ENCODE data around the gene RER1. TPM values are rescaled to one million over a fixed set of nuclear protein-coding genes. Genes with fewer than 3 reads are reported as not detected.

RER1 gene
- total and polyA plus RNA-seq, 4 donors = 48.8 to 118 (median 89.8) TPM

DNA sequence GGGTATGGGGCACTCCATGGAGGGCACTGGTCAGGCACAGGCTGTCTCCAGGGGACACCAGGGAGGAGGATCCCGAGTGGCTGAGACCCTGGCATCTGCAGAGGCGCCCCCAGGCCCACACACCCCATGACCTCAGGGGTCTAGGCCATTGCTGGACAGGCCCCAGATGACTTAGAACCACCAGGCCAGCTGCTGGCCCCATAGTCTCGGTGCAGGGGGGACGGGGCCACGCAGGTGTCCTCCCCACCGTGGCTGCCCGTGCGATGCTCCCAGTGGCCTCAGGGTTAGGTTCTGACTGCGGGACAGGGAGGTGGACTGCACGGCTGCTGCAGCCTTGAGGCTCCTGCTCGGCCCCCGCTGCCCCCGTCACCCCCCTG is 44.2 kb upstream of the RER1 start:
- 96% methylated on average over 9 of the region's 13 CpGs for WGBS (ENCODE audit: insufficient coverage)
- no peaks in the 10 kb centered on the region for H3K27me3 ChIP-seq (ENCODE audit: control insufficient read depth, insufficient read depth, low read length)

DNA sequence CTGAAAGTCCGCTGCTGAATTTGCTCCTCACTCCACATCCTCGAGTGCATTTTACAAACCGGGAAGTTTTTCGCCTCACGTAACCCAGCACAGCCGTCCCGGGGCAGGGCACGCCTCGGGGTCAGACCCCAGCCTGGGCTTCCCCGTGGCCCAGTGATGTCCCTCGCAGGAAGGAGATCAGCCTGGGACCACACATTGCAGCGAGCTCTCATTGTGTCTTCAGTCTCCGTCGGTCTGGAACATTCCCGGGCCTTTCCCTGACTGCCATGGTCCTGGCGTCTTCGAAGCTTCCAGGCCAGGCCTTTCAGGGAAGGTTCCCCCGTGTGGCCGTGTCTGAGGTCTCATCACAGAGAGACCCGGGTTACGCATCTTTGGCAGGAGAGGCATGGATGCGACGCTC is 43.7 kb upstream of the RER1 start:
- no peak for DNase-seq (ENCODE audit: low read depth in 4 of 6, low spot score in 6 of 6)
- H3K4me1 ChIP-seq (ENCODE audit: control insufficient read depth, insufficient read depth, low read length) = peaks cover 15% of the 10 kb centered on the region
- 84% methylated on average over 23 of the region's 23 CpGs for WGBS (ENCODE audit: insufficient coverage)

More for the DNA sequence above, 44.2 kb upstream of the RER1 start:
- Histone ChIP-seq H3K27ac (ENCODE audit: low read depth, low read length) (no peak overlapping the region), H3K9me3 (ENCODE audit: control insufficient read depth, insufficient read depth, low read length) (no peaks in the 10 kb centered on the region), H3K4me1 (ENCODE audit: control insufficient read depth, insufficient read depth, low read length) (peaks cover 17% of the 10 kb centered on the region), H3K4me3 (ENCODE audit: low read depth, low read length) (no peak overlapping the region), H3K36me3 (ENCODE audit: control insufficient read depth, insufficient read depth, low read length) (peaks cover 14% of the 10 kb centered on the region)
- DNase-seq (ENCODE audit: low read depth in 4 of 6, low spot score in 6 of 6) = no peak

DNA sequence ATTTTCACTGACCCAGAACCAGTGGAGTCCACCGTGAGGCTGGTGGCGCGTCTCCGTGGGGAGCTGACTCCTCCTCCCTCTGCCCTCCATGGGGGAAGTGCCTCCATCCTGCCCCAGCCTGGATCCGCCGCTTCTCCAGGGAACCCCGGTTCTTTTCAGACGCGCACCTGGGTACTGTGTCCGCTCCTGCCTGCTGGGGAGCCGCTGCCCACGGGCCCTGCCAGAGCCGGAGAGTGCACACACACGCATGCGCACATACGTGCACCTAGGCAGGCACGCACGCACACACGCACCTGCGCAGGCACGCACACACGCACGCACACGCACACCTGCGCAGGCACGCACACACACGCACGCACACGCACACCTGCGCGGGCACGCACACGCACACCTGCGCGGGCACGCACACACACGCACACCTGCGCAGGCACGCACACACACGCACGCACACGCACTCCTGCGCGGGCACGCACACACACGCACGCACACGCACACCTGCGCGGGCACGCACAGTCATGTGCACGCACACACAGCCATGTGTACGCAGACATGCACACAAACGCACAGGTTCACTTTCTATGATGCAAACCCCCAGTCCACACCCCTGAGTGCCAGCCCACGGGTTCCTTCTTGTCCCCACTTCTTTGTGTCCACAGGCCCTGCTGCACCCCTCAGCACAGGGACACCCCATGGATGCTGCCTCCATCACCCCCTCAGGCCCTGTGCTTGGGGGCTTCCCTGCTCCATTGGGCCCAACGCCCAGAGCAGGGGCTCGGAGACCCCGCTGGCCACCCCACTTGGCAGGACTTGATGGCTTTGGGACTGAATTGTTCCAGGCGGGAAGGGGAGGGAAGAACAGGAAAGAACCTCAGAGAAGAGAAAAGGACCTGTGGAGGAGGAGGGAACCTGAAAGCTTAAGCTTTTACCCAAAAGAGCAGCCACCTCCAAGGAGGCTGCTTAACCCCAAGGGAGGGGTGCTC is 43.0 kb upstream of the RER1 start:
- Histone ChIP-seq H3K27ac (ENCODE audit: low read depth, low read length) (no peak overlapping the region), H3K36me3 (ENCODE audit: control insufficient read depth, insufficient read depth, low read length) (peaks cover 14% of the 10 kb centered on the region), H3K4me1 (ENCODE audit: control insufficient read depth, insufficient read depth, low read length) (peaks cover 15% of the 10 kb centered on the region), H3K4me3 (ENCODE audit: low read depth, low read length) (no peak overlapping the region), H3K9me3 (ENCODE audit: control insufficient read depth, insufficient read depth, low read length) (no peaks in the 10 kb centered on the region), H3K27me3 (ENCODE audit: control insufficient read depth, insufficient read depth, low read length) (no peaks in the 10 kb centered on the region)
- WGBS (ENCODE audit: insufficient coverage) = 92% methylated on average over 44 of the region's 59 CpGs
- DNase-seq (ENCODE audit: low read depth in 4 of 6, low spot score in 6 of 6) = no peak

More for the DNA sequence above, 43.7 kb upstream of the RER1 start:
- no peak overlapping the region for H3K27ac ChIP-seq (ENCODE audit: low read depth, low read length)
- H3K36me3 ChIP-seq (ENCODE audit: control insufficient read depth, insufficient read depth, low read length) = peaks cover 14% of the 10 kb centered on the region
- no peak overlapping the region for H3K4me3 ChIP-seq (ENCODE audit: low read depth, low read length)
- no peaks in the 10 kb centered on the region for H3K27me3 ChIP-seq (ENCODE audit: control insufficient read depth, insufficient read depth, low read length)
- no peaks in the 10 kb centered on the region for H3K9me3 ChIP-seq (ENCODE audit: control insufficient read depth, insufficient read depth, low read length)

DNA sequence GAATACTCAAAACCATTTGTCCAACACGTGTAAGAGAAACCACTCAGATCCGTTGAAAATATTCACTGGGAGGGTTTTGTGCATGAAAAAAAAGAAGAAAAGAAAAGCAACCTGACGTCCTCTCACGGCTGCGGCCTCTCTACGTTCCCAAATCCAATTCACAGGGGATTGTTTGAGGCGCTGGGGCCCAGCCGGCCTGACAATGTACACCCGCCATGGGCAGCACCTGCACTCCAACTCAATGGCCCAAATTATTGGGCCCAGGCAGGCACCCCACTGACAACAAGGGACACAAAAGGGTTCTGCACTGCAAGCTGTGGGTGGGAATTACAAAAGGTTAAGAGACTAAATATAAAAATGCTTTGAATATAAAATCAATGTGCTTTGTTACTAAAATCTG is 41.8 kb upstream of the RER1 start:
- no peak overlapping the region for H3K4me3 ChIP-seq (ENCODE audit: low read depth, low read length)
- no peaks in the 10 kb centered on the region for H3K9me3 ChIP-seq (ENCODE audit: control insufficient read depth, insufficient read depth, low read length)
- WGBS (ENCODE audit: insufficient coverage) = 78% methylated on average over 5 of the region's 9 CpGs
- peaks cover 9% of the 10 kb centered on the region for H3K36me3 ChIP-seq (ENCODE audit: control insufficient read depth, insufficient read depth, low read length)
- no peaks in the 10 kb centered on the region for H3K27me3 ChIP-seq (ENCODE audit: control insufficient read depth, insufficient read depth, low read length)
- no peak overlapping the region for H3K27ac ChIP-seq (ENCODE audit: low read depth, low read length)
- DNase-seq (ENCODE audit: low read depth in 4 of 6, low spot score in 6 of 6) = peak in 1 of 6 donors; percentile 27
- H3K4me1 ChIP-seq (ENCODE audit: control insufficient read depth, insufficient read depth, low read length) = peaks cover 18% of the 10 kb centered on the region

DNA sequence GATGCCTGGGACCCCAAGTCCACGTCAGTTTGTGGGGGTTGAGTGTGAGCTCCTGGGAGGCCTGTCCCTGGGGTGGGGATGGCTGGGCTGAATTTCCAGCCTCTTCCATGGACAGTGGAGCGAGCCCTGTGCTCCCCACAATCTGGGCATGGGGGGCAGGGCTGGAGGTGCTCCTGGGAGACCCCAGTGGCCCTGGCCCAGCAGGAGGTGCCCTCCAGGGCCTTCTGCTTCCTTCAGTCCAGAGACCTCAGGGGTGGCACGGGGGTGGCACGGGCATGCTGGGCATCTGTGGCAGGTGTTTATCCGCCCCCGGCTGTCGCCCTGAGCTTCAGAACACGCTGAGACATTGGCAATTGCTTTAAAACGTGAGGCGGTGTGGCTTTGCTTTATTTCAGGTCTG is 41.1 kb upstream of the RER1 start:
- Histone ChIP-seq H3K4me3 (ENCODE audit: low read depth, low read length) (no peak overlapping the region), H3K4me1 (ENCODE audit: control insufficient read depth, insufficient read depth, low read length) (peaks cover 18% of the 10 kb centered on the region), H3K27ac (ENCODE audit: low read depth, low read length) (no peak overlapping the region), H3K9me3 (ENCODE audit: control insufficient read depth, insufficient read depth, low read length) (no peaks in the 10 kb centered on the region), H3K36me3 (ENCODE audit: control insufficient read depth, insufficient read depth, low read length) (peaks cover 14% of the 10 kb centered on the region), H3K27me3 (ENCODE audit: control insufficient read depth, insufficient read depth, low read length) (no peaks in the 10 kb centered on the region)
- DNase-seq (ENCODE audit: low read depth in 4 of 6, low spot score in 6 of 6) = no peak
- 88% methylated on average over 8 of the region's 10 CpGs for WGBS (ENCODE audit: insufficient coverage)

DNA sequence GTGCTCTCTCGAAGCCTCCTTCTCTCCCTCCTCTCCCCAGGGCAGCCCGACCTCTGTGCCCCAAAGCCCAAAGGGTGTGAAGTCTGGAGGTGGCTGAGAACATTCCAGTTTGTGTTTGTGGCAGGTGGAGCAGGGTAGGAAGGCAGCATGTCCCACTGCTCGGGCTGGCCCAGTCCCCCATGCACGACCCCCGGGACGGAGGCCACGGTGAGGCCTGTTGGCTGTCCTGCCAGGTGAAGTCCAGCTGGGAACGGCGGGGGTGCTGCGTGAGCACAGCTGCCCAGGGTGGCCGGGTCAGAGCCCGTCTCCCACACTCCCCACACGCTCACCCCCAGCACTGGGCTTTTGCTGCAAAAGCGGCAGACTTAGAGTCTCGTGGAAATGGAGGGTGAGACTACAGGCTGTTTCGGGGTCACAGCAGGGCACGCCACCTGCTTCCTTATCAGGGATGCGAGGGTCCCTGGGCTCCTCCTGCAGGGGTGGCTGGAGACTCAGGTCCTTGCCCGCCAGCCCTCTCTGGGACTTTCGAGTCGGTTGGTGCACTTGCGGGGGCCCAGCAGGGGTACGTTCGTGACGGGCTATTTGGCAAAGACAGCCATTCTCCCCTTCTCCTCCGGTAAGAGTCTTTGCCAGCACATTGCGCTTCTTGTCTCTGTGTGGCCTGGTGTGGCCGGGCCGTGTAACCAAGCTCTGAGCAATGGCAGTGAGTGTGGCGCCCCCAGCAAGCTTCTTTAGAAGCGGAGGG is 40.6 kb upstream of the RER1 start:
- Histone ChIP-seq H3K9me3 (ENCODE audit: control insufficient read depth, insufficient read depth, low read length) (no peaks in the 10 kb centered on the region), H3K27ac (ENCODE audit: low read depth, low read length) (no peak overlapping the region), H3K4me3 (ENCODE audit: low read depth, low read length) (no peak overlapping the region), H3K36me3 (ENCODE audit: control insufficient read depth, insufficient read depth, low read length) (peaks cover 20% of the 10 kb centered on the region), H3K27me3 (ENCODE audit: control insufficient read depth, insufficient read depth, low read length) (no peaks in the 10 kb centered on the region), H3K4me1 (ENCODE audit: control insufficient read depth, insufficient read depth, low read length) (peaks cover 18% of the 10 kb centered on the region)
- 66% methylated on average over 22 of the region's 31 CpGs for WGBS (ENCODE audit: insufficient coverage)
- DNase-seq (ENCODE audit: low read depth in 4 of 6, low spot score in 6 of 6) = no peak

DNA sequence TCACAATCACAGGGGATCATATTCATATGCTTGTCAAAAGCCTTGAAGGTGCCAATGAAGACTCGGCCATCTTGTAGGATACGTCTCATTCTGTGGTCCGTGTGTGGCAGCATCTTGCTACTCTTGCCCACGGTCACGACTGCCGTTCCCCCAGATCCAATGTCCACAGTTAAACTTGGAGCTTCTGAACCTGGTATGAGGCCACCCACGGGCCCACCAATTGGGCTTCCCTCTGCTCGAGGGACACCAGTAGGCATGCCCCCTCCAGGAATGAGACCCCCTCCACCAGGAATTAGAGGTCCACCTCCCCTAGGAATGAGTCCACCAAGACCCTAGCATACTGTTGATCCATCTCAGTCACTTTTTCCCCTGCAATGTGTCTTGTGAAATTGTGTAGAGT is 39.9 kb upstream of the RER1 start:
- H3K27ac ChIP-seq (ENCODE audit: low read depth, low read length) = no peak overlapping the region
- no peak for DNase-seq (ENCODE audit: low read depth in 4 of 6, low spot score in 6 of 6)
- no peaks in the 10 kb centered on the region for H3K9me3 ChIP-seq (ENCODE audit: control insufficient read depth, insufficient read depth, low read length)
- peaks cover 18% of the 10 kb centered on the region for H3K4me1 ChIP-seq (ENCODE audit: control insufficient read depth, insufficient read depth, low read length)
- H3K36me3 ChIP-seq (ENCODE audit: control insufficient read depth, insufficient read depth, low read length) = peaks cover 25% of the 10 kb centered on the region
- H3K27me3 ChIP-seq (ENCODE audit: control insufficient read depth, insufficient read depth, low read length) = no peaks in the 10 kb centered on the region
- WGBS (ENCODE audit: insufficient coverage) = 84% methylated on average over 8 of the region's 8 CpGs
- no peak overlapping the region for H3K4me3 ChIP-seq (ENCODE audit: low read depth, low read length)

DNA sequence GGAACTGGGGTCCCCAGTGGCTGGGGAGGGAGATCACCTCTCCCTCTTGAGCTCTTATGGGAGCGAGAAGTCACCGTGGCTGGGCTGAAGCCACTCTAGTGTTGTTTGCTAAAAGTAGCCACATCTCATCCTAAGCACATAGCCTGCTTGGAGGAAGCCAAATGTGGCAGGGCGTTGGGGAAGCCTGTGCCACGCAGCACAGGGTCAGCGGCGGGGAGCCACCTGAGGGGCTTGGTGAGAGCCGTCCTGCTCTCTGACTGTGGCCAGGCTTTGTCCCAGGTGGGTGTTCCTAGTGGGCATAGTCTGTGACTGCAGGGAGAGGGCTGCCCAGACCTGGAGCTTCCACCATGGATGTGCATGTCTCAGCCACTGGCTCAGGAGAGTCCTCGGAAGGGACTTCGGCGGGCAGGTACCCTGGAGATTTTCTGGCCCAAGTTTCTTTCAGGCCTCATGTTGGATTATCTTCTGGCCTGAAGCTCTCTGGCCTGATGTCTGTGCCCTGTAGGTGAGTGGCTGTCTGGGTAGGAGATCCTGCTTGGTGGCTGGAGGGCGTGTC is 39.2 kb upstream of the RER1 start:
- WGBS (ENCODE audit: insufficient coverage) = 93% methylated on average over 11 of the region's 11 CpGs
- Histone ChIP-seq H3K27me3 (ENCODE audit: control insufficient read depth, insufficient read depth, low read length) (no peaks in the 10 kb centered on the region), H3K27ac (ENCODE audit: low read depth, low read length) (no peak overlapping the region), H3K9me3 (ENCODE audit: control insufficient read depth, insufficient read depth, low read length) (no peaks in the 10 kb centered on the region), H3K4me3 (ENCODE audit: low read depth, low read length) (no peak overlapping the region), H3K36me3 (ENCODE audit: control insufficient read depth, insufficient read depth, low read length) (peaks cover 30% of the 10 kb centered on the region), H3K4me1 (ENCODE audit: control insufficient read depth, insufficient read depth, low read length) (peaks cover 18% of the 10 kb centered on the region)
- no peak for DNase-seq (ENCODE audit: low read depth in 4 of 6, low spot score in 6 of 6)

- peak overlapping the region; percentile 13 for H3K27ac ChIP-seq (ENCODE audit: low read depth, low read length)
- DNase-seq (ENCODE audit: low read depth in 4 of 6, low spot score in 6 of 6) = no peak
- WGBS (ENCODE audit: insufficient coverage) = 78% methylated on average over 20 of the region's 21 CpGs
These were observed 38.6 kb upstream of the RER1 start for GRCh38 chr1:2352897-2353550.

More at GRCh38 chr1:2352897-2353550, 38.6 kb upstream of the RER1 start:
- Histone ChIP-seq H3K36me3 (ENCODE audit: control insufficient read depth, insufficient read depth, low read length) (peaks cover 33% of the 10 kb centered on the region), H3K9me3 (ENCODE audit: control insufficient read depth, insufficient read depth, low read length) (no peaks in the 10 kb centered on the region), H3K27me3 (ENCODE audit: control insufficient read depth, insufficient read depth, low read length) (no peaks in the 10 kb centered on the region), H3K4me1 (ENCODE audit: control insufficient read depth, insufficient read depth, low read length) (peaks cover 18% of the 10 kb centered on the region), H3K4me3 (ENCODE audit: low read depth, low read length) (no peak overlapping the region)

All from spinal cord (tissue), 10 donors.